Neural crest cell (in vitro differentiated cells): Measurements from ENCODE around the gene CEP162. TPM values are rescaled to one million over a fixed set of nuclear protein-coding genes. Genes with fewer than 3 reads are reported as not detected.
A peak's percentile ranks its signal among the peaks of the same experiment; 100 is the strongest.
"Not testable (repeated sequence)": the region's sequence is repeated elsewhere in the genome, so short reads cannot be mapped to it uniquely, and the experiment has no call there.

Source experiments
- DNase-seq: peaks from one replicate; pipeline ENCODE4 v3.0.0; 2021; ENCODE audit warnings: low read depth, mixed read lengths, low spot score
- H3K27ac Mint-ChIP-seq: one replicate; pipeline ENCODE4 v1.8.0; 2021; ENCODE audit warnings: mild to moderate bottlenecking, mixed read lengths; ENCODE audit not compliant: unreplicated experiment
- H3K27me3 Mint-ChIP-seq: 2 replicates; pipeline ENCODE4 v1.8.0; 2021; ENCODE audit warnings: low read depth, mild to moderate bottlenecking, mixed read lengths
- H3K36me3 Mint-ChIP-seq: 2 replicates; pipeline ENCODE4 v1.8.0; 2021; ENCODE audit warnings: low read depth, mild to moderate bottlenecking, mixed read lengths
- H3K4me1 Mint-ChIP-seq: 2 replicates; pipeline ENCODE4 v1.8.0; 2021; ENCODE audit warnings: mixed read lengths
- H3K4me3 Mint-ChIP-seq: one replicate; pipeline ENCODE4 v1.8.0; 2021; ENCODE audit warnings: mild to moderate bottlenecking, mixed read lengths
- H3K9me3 Mint-ChIP-seq: 2 replicates; pipeline ENCODE4 v1.8.0; 2021; ENCODE audit warnings: mixed read lengths
- CTCF ChIP-seq: fragments of 200-600 bp; sonication (generic); conservative IDR thresholded peaks from 2 replicates; pipeline ENCODE4 v1.5.0; 2021; ENCODE audit warnings: antibody characterized with exemption, mild to moderate bottlenecking
- total RNA-seq: library from RNA; stranded (reverse); gene quantifications from 2 replicates; pipeline ENCODE4 v1.2.1, GENCODE V29; 2021

Gene CEP162
- total RNA-seq, 1 donor from 2014 or later = 19.4 TPM

- H3K4me3 Mint-ChIP-seq = no peak overlapping the region
- H3K4me1 Mint-ChIP-seq = no peaks in the 10 kb centered on the region
- no peaks in the 10 kb centered on the region for H3K27me3 Mint-ChIP-seq
- no peak overlapping the region for H3K27ac Mint-ChIP-seq
- DNase-seq = no peak
- TF ChIP-seq CTCF = no peak
- H3K36me3 Mint-ChIP-seq = peaks cover 18% of the 10 kb centered on the region
- H3K9me3 Mint-ChIP-seq = no peaks in the 10 kb centered on the region
Observed at GRCh38 chr6:84137989-84138575, 89.4 kb downstream of the CEP162 start.

GRCh38 chr6:84137051-84137375 is 90.4 kb downstream of the CEP162 start:
- Mint-ChIP-seq H3K27me3 (no peaks in the 10 kb centered on the region), H3K4me3 (no peak overlapping the region), H3K27ac (no peak overlapping the region), H3K9me3 (peaks cover 6% of the 10 kb centered on the region), H3K4me1 (no peaks in the 10 kb centered on the region), H3K36me3 (peaks cover 28% of the 10 kb centered on the region)
- TF ChIP-seq CTCF = no peak
- no peak for DNase-seq

GRCh38 chr6:84136364-84137050 is 90.9 kb downstream of the CEP162 start:
- H3K4me3 Mint-ChIP-seq = no peak overlapping the region
- H3K9me3 Mint-ChIP-seq = peaks cover 6% of the 10 kb centered on the region
- peak overlapping the region; percentile 43 for H3K27ac Mint-ChIP-seq
- no peaks in the 10 kb centered on the region for H3K4me1 Mint-ChIP-seq
- H3K27me3 Mint-ChIP-seq = no peaks in the 10 kb centered on the region
- DNase-seq = no peak
- peaks cover 28% of the 10 kb centered on the region for H3K36me3 Mint-ChIP-seq
- TF ChIP-seq CTCF = no peak

GRCh38 chr6:84135291-84135690 is 92.2 kb downstream of the CEP162 start:
- Mint-ChIP-seq H3K4me3 (no peak overlapping the region), H3K36me3 (peaks cover 37% of the 10 kb centered on the region), H3K27me3 (no peaks in the 10 kb centered on the region), H3K9me3 (peaks cover 9% of the 10 kb centered on the region), H3K4me1 (no peaks in the 10 kb centered on the region), H3K27ac (no peak overlapping the region)
- TF ChIP-seq CTCF = no peak
- no peak for DNase-seq

DNA sequence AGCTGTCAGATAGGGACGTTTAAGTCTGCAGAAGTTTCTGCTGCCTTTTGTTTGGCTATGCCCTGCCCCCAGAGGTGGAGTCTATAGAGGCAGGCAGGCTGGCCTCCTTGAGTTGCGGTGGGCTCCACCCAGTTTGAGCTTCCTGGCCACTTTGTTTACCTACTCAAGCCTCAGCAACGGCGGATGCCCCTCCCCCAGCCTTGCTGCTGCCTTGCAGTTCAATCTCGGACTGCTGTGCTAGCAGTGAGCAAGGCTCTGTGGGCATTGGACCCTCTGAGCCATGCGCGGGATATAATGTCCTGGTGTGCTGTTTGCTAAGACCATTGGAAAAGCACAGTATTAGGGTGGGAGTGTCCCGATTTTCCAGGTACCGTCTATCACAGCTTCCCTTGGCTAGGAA is 94.1 kb downstream of the CEP162 start:
- H3K27ac Mint-ChIP-seq, H3K27me3 Mint-ChIP-seq, H3K4me3 Mint-ChIP-seq, DNase-seq, H3K9me3 Mint-ChIP-seq, H3K4me1 Mint-ChIP-seq: not testable (repeated sequence)
- peaks cover 39% of the 10 kb centered on the region for H3K36me3 Mint-ChIP-seq

GRCh38 chr6:84129588-84129987 is 97.9 kb downstream of the CEP162 start:
- not testable (repeated sequence) for H3K9me3 Mint-ChIP-seq, DNase-seq, H3K4me3 Mint-ChIP-seq, H3K27me3 Mint-ChIP-seq, H3K4me1 Mint-ChIP-seq, H3K27ac Mint-ChIP-seq
- H3K36me3 Mint-ChIP-seq = peaks cover 50% of the 10 kb centered on the region
